A549 (cell line): ENCODE measurements around the gene MPDU1. TPM values are rescaled to one million over a fixed set of nuclear protein-coding genes. Genes with fewer than 3 reads are reported as not detected.

Experiments
- ATAC-seq, 2 experiments: fragments of 200-7000 bp in 1 of 2; fragments of >200 bp in 1 of 2; cut with Nextera tagmentation in 1 of 2; cut with Tn5 transposase in 1 of 2; 3 replicates each; pipeline versions ENCODE4 v1.8.0 to v1.9.1; 2018 to 2020; ENCODE audit warnings: mild to moderate bottlenecking in 1 of 2, moderate library complexity in 1 of 2
- CTCF ChIA-PET: fragments of 300-600 bp; sonication (Branson Sonifier 250); formaldehyde crosslinking; extraction: SDS; loops from one replicate; lab custom pipeline; 2021; ENCODE audit warnings: antibody characterized with exemption, inconsistent platforms; lab: Yijun Ruan, JAX
- POLR2A ChIA-PET: fragments of 350-600 bp; formaldehyde crosslinking; extraction: SDS; loops from one replicate; lab custom pipeline; 2021; ENCODE audit warnings: antibody characterized with exemption, inconsistent platforms; lab: Yijun Ruan, JAX
- DNase-seq, 2 experiments: peaks; one replicate each; pipeline versions ENCODE4 v3.0.0 to v3.0.0-alpha.2; 2011 to 2016; ENCODE audit warnings: low read depth in 1 of 2, low spot score in 1 of 2
- FAIRE-seq: peaks from 2 replicates; lab custom pipeline; 2011; peaks lifted over from hg19 to GRCh38; lab: Jason Lieb, UNC
- H3K27ac ChIP-seq, 2 experiments: fragments of >200 bp; sonication (Bioruptor Twin); formaldehyde crosslinking; 3 replicates each; pipeline ENCODE4 v1.5.1; 2016 to 2017
- H3K4me1 ChIP-seq: fragments of >200 bp; sonication (Bioruptor Twin); formaldehyde crosslinking; 3 replicates; pipeline ENCODE4 v1.6.1; 2016
- H3K4me2 ChIP-seq: fragments of >200 bp; sonication (Bioruptor Twin); formaldehyde crosslinking; 3 replicates; pipeline ENCODE4 v1.6.1; 2016
- H3K4me3 ChIP-seq: fragments of >200 bp; sonication (Bioruptor Twin); formaldehyde crosslinking; 3 replicates; pipeline ENCODE4 v1.5.1; 2016
- H3K9me3 ChIP-seq: fragments of >200 bp; sonication (Bioruptor Twin); formaldehyde crosslinking; 3 replicates; pipeline ENCODE4 v1.6.1; 2016
- BCL3 ChIP-seq: fragments of >200 bp; sonication (Bioruptor Twin); formaldehyde crosslinking; IDR thresholded peaks from 3 replicates; pipeline ENCODE4 v1.6.1; 2016
- CBX2 ChIP-seq: fragments of 200-600 bp; sonication (generic); IDR thresholded peaks from 2 replicates; pipeline ENCODE4 v1.6.1; 2016; ENCODE audit warnings: low read depth, mild to moderate bottlenecking, borderline replicate concordance
- CBX8 ChIP-seq: fragments of 200-600 bp; sonication (generic); IDR thresholded peaks from 2 replicates; pipeline ENCODE4 v1.6.1; 2016
- CHD2 ChIP-seq: fragments of 150-350 bp; IDR thresholded peaks from 2 replicates; pipeline ENCODE4 v1.6.1; 2014; ENCODE audit warnings: low read length; ENCODE audit not compliant: partially characterized antibody
- CTCF ChIP-seq: fragments of >200 bp; sonication (Bioruptor Twin); formaldehyde crosslinking; IDR thresholded peaks from 3 replicates; pipeline ENCODE4 v1.5.1; 2016
- ELK1 ChIP-seq: fragments of 150-350 bp; IDR thresholded peaks from 2 replicates; pipeline ENCODE4 v1.6.1; 2014; ENCODE audit warnings: low read depth, mild to moderate bottlenecking, low read length
- EP300 ChIP-seq, 2 experiments: fragments of >200 bp; sonication (Bioruptor Twin); formaldehyde crosslinking; IDR thresholded peaks; 2 replicates in 1 of 2; 3 replicates in 1 of 2; pipeline ENCODE4 v1.6.1; 2016 to 2017
- FOXS1 ChIP-seq: fragments of 250-450 bp; sonication (Bioruptor Pico); IDR thresholded peaks from 2 replicates; pipeline ENCODE4 v1.5.0; 2020; ENCODE audit warnings: mild to moderate bottlenecking, moderate library complexity
- HDAC2 ChIP-seq: fragments of 200-600 bp; sonication (generic); IDR thresholded peaks from 2 replicates; pipeline ENCODE4 v1.6.1; 2016
- HES2 ChIP-seq: fragments of >200 bp; sonication (Bioruptor Twin); formaldehyde crosslinking; IDR thresholded peaks from 2 replicates; pipeline ENCODE4 v1.6.1; 2016
- JUNB ChIP-seq: fragments of >200 bp; sonication (Bioruptor Twin); formaldehyde crosslinking; IDR thresholded peaks from 2 replicates; pipeline ENCODE4 v1.6.1; 2016
- NPAS2 ChIP-seq: fragments of 250-450 bp; sonication (Bioruptor Pico); IDR thresholded peaks from 2 replicates; pipeline ENCODE4 v1.8.0; 2022; ENCODE audit warnings: mild to moderate bottlenecking, moderate library complexity, borderline replicate concordance
- POLR2A ChIP-seq: IDR thresholded peaks from 2 replicates; pipeline ENCODE4 v1.6.1; 2012; ENCODE audit warnings: mild to moderate bottlenecking, low read length
- RAD21 ChIP-seq, 2 experiments: fragments of >200 bp in 1 of 2; sonication (Bioruptor Twin) in 1 of 2; formaldehyde crosslinking in 1 of 2; IDR thresholded peaks in 1 of 2; conservative IDR thresholded peaks in 1 of 2; 2 replicates in 1 of 2; 3 replicates in 1 of 2; pipeline ENCODE4 v1.6.1; 2012 to 2018; ENCODE audit warnings: inconsistent platforms in 1 of 2
- RNF2 ChIP-seq: fragments of 200-600 bp; sonication (generic); IDR thresholded peaks from 2 replicates; pipeline ENCODE4 v1.6.1; 2016; ENCODE audit warnings: low read depth, mild to moderate bottlenecking, antibody characterized with exemption, moderate library complexity, borderline replicate concordance
- SMC3 ChIP-seq: fragments of >200 bp; sonication (Bioruptor Twin); formaldehyde crosslinking; IDR thresholded peaks from 3 replicates; pipeline ENCODE4 v1.6.1; 2018; ENCODE audit warnings: inconsistent platforms
- WGBS: methylation state at CpG from one replicate; pipeline ENCODE4 v1.1.6; 2017; ENCODE audit errors: missing lambda C conversion rate; 5-methylcytosine and 5-hydroxymethylcytosine counted together
- polyA plus RNA-seq, 4 experiments: library from polyadenylated mRNA; depleted of rRNA in 3 of 4; stranded (reverse); fragments of >200 nt; fragmentation: RNase III in 1 of 4; extraction: RNeasy Plus Mini Kit Qiagen cat#74134 plus additional on column Dnase treatment in 1 of 4; gene quantifications; 2 replicates in 3 of 4; 3 replicates in 1 of 4; pipeline ENCODE4 v1.2.3, GENCODE V29; 2011 to 2017

The MPDU1 gene
- polyA plus RNA-seq, 2 of the 4 experiments (the other 2 are of a cell fraction) = 134 to 148 TPM

- H3K4me3 ChIP-seq = no peak overlapping the region
- DNase-seq = no peak
- peaks cover 7% of the 10 kb centered on the region; the same call in 2 of the 3 replicates for H3K4me1 ChIP-seq
- FAIRE-seq = no peak
- H3K4me2 ChIP-seq = no peak overlapping the region
- ChIA-PET CTCF (interaction anchor here (0.8 to 8.2 kb wide), 19 partner anchors 11 to 495 kb away, joined by 3 to 191 read pairs (median 8); partner anchors contain the start of genes ATP1B2, DNAH2, FXR2 and TP53), POLR2A (interaction anchor here (0.9 to 4.3 kb wide), 2 partner anchors 54 to 56 kb away, joined by 3 to 52 read pairs; partner anchors contain the start of genes TP53 and WRAP53)
- H3K9me3 ChIP-seq = no peaks in the 10 kb centered on the region
- 73% methylated on average over 11 of the region's 11 CpGs for WGBS
- H3K27ac ChIP-seq = no peak overlapping the region
- TF ChIP-seq POLR2A = no peak
- TF ChIP-seq BCL3 = no peak
- no peak for TF ChIP-seq CBX8
- no peak for TF ChIP-seq JUNB
- TF ChIP-seq ELK1 = no peak
- TF ChIP-seq RAD21 (conservative IDR thresholded peaks at IDR 0.05 in 1 of 2, IDR thresholded peaks at IDR 0.05 in 1 of 2) = no peak
- no peak for TF ChIP-seq CBX2
- no peak for TF ChIP-seq FOXS1 (CRISPR knock-in tag)
- no peak for ATAC-seq
Measured at GRCh38 chr17:7631398-7632380, 48.0 kb downstream of the MPDU1 start.

GRCh38 chr17:7632492-7632894 lies 48.8 kb downstream of the MPDU1 start:
- Histone ChIP-seq H3K4me2 (no peak overlapping the region), H3K4me1 (peaks cover 5% of the 10 kb centered on the region; the same call in 2 of the 3 replicates), H3K27ac (peak overlapping the region in 1 of 2 experiments; percentile 52; a peak in 2 of 6 replicates), H3K4me3 (no peak overlapping the region), H3K9me3 (no peaks in the 10 kb centered on the region)
- CTCF ChIA-PET = interaction anchor here (0.7 to 8.2 kb wide), 22 partner anchors 10 to 238 kb away, joined by 3 to 191 read pairs (median 8); partner anchors contain the start of genes ATP1B2, DNAH2, FXR2 and TP53
- POLR2A ChIA-PET = interaction anchor here (0.8 to 4.3 kb wide), 3 partner anchors 18 to 69 kb away, joined by 3 to 52 read pairs (median 4); partner anchors contain the start of genes ATP1B2, TP53 and WRAP53
- TF ChIP-seq EP300 (IDR thresholded peaks at IDR 0.05) = no peak
- TF ChIP-seq CHD2 = no peak
- TF ChIP-seq CTCF = peak; percentile 56; the same call in 2 of the 3 replicates
- peak; percentile 51 to 61 for TF ChIP-seq RAD21 (conservative IDR thresholded peaks at IDR 0.05 in 1 of 2, IDR thresholded peaks at IDR 0.05 in 1 of 2)
- TF ChIP-seq SMC3 = peak; percentile 50
- 34% methylated on average over 6 of the region's 6 CpGs for WGBS
- DNase-seq (peak; percentile 71 to 79), FAIRE-seq (no peak), ATAC-seq (peak; percentile 57 to 69; a peak in 5 of 6 replicates)

GRCh38 chr17:7633093-7633492 lies 49.4 kb downstream of the MPDU1 start:
- CTCF ChIA-PET = interaction anchor here (0.7 to 8.2 kb wide), 20 partner anchors 9 to 237 kb away, joined by 3 to 191 read pairs (median 10); partner anchors contain the start of genes ATP1B2, DNAH2, EFNB3 and FXR2
- Histone ChIP-seq H3K4me1 (peaks cover 2% of the 10 kb centered on the region; the same call in 2 of the 3 replicates), H3K4me3 (no peak overlapping the region), H3K27ac (no peak overlapping the region), H3K4me2 (no peak overlapping the region), H3K9me3 (no peaks in the 10 kb centered on the region)
- DNase-seq = peak in 1 of 2 experiments; percentile 29
- FAIRE-seq = peak; percentile 63
- TF ChIP-seq HES2 (no peak), NPAS2 (CRISPR knock-in tag) (no peak), HDAC2 (no peak), RNF2 (no peak)
- POLR2A ChIA-PET = interaction anchor here (0.8 to 4.3 kb wide), 3 partner anchors 17 to 69 kb away, joined by 3 to 52 read pairs (median 4); partner anchors contain the start of genes ATP1B2, TP53 and WRAP53
- 49% methylated on average over 2 of the region's 2 CpGs for WGBS
- ATAC-seq = peak; percentile 30 to 37; a peak in 3 of 6 replicates
